ENCODE data around the gene C2.
A peak's percentile ranks its signal among the peaks of the same experiment; 100 is the strongest.
"Not testable (repeated sequence)": the region's sequence is repeated elsewhere in the genome, so short reads cannot be mapped to it uniquely, and the experiment has no call there.

C2 gene

DNA sequence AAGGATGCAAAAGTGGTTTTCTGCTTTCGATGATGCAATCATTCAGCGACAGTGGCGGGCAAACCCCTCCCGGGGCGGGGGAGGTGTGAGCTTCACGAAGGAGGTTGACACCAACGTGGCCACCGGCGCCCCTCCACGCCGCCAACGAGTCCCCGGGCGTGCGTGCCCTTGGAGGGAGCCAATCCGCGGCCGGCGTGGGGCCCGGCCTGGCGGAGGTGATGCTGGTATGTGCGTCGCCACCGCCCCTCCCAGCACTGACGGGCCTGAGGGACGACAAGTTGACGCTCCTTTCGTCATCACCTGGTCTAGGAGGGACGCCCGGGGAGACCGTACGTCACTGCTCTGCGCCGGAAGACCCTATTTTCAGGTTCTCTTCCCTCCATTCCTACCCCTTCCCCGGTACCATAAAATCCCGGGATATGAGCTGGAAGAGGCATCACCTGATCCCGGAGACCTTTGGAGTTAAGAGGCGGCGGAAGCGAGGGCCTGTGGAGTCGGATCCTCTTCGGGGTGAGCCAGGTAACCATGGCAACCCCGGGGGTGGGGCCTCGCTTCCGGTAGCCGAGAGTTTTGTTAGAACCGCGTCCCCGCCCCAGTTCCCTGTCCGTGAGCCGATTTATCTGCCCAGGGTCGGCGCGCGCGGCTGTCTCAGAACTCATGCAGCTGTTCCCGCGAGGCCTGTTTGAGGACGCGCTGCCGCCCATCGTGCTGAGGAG, 44.6 kb downstream of the C2 start, which contains the start of gene DXO:
Gene DXO, minus strand, starts transcription at position 146 of the 716 bp plus-strand sequence. CDS start 463 bp downstream, outside the sequence.
- Histone ChIP-seq H3K9me3 (ENCODE audit: low read length) (no peaks in the 10 kb centered on the region), H3K27ac (ENCODE audit: low read depth, low read length) (peak within 1 kb of the TSS; percentile 82), H3K4me1 (ENCODE audit: insufficient read depth, low read length) (peaks cover 25% of the 10 kb centered on the region), H3K36me3 (ENCODE audit: insufficient read depth, low read length) (peaks cover 32% of the 10 kb centered on the region), H3K27me3 (ENCODE audit: control insufficient read depth in 1 of 2, insufficient read depth in 2 of 2, low read length in 2 of 2) (no peaks in the 10 kb centered on the region), H3K9ac (ENCODE audit: low read length) (peak within 1 kb of the TSS; percentile 88), H3K4me3 (ENCODE audit: low read depth in 1 of 2, low read length in 2 of 2) (peak within 1 kb of the TSS; percentile 69 to 72)

DNA sequence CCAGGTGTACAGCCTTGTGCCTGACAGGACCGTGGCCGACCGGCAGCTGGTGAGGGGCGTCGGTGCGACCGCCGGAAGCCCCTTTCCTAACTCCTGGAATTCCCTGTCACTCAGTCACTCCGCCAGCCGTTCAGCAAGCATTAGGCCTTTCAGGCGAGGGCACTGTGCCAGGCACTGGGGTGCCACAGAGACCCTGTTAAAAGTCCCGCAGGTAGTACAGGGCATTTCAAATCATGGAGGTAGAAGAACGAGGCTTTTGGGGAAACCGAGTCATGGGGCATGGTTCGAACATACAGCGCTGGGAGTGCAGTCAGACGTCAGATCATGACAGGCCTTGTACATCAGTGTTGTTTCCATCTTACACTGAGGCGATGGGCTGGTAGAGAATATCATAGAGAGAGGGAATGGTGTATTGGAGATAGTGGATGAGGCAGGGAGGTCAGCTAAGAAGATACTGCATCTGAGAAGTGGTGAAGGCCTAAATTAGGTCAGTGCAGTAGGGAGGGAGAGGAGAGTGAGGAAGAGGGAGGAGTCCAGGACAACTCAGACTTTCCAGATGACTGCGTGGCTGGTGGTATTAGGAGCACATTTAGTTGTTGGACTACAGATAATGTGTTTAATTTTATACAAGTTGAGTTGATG, 45.3 kb downstream of the C2 start:
- Histone ChIP-seq H3K9ac (ENCODE audit: low read length) (peak overlapping the region; percentile 88), H3K27ac (ENCODE audit: low read depth, low read length) (peak overlapping the region; percentile 82), H3K4me1 (ENCODE audit: insufficient read depth, low read length) (peaks cover 25% of the 10 kb centered on the region), H3K4me3 (ENCODE audit: low read depth in 1 of 2, low read length in 2 of 2) (peak overlapping the region; percentile 69 to 72), H3K9me3 (ENCODE audit: low read length) (no peaks in the 10 kb centered on the region), H3K27me3 (ENCODE audit: control insufficient read depth in 1 of 2, insufficient read depth in 2 of 2, low read length in 2 of 2) (no peaks in the 10 kb centered on the region), H3K36me3 (ENCODE audit: insufficient read depth, low read length) (peaks cover 25% of the 10 kb centered on the region)

DNA sequence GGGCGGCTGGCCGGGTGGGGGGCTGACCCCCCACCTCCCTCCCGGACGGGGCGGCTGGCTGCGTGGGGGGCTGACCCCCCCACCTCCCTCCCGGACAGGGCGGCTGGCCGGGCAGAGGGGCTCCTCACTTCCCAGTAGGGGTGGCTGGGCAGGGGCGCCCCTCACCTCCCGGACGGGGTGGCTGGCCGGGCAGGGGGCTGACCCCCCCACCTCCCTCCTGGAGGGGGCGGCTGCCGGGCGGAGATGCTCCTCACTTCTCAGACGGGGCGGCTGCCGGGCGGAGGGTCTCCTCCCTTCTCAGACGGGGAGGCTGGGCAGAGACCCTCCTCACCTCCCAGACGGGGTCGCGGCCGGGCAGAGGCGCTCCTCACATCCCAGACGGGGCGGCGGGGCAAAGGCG, 48.5 kb downstream of the C2 start:
- H3K4me1 ChIP-seq (ENCODE audit: insufficient read depth, low read length) = peaks cover 21% of the 10 kb centered on the region
- not testable (repeated sequence) for H3K9me3 ChIP-seq (ENCODE audit: low read length); H3K27ac ChIP-seq (ENCODE audit: low read depth, low read length); H3K4me3 ChIP-seq (ENCODE audit: low read depth in 1 of 2, low read length in 2 of 2); H3K36me3 ChIP-seq (ENCODE audit: insufficient read depth, low read length); H3K9ac ChIP-seq (ENCODE audit: low read length); H3K27me3 ChIP-seq (ENCODE audit: control insufficient read depth in 1 of 2, insufficient read depth in 2 of 2, low read length in 2 of 2)

DNA sequence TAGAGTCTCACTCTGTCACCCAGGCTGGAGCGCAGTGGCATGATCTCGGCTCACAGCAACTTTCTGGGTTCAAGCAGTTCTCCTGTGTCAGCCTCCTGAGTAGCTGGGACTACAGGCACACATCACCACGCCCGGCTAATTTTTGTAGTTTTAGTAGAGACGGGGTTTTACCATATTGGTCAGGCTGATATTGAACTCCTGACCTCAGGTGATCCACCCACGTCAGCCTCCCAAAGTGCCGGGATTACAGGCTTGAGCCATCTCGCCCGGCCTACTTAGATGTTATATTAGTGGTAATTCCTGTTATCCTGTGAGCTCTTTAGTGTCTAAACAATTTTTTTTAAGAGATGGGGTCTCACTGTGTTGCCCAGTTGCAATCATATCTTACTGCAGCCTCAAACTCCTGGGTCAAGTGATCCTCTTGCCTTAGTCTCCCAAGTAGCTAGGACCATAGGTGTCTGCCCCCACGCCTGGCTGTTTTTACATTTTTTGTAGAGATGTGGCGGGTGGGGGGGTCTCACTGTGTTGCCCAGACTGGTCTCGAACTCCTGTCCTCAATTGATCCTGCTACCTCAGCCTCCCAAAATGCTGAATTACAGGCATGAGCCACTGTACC, 50.4 kb downstream of the C2 start:
- peaks cover 10% of the 10 kb centered on the region for H3K4me1 ChIP-seq (ENCODE audit: insufficient read depth, low read length)
- H3K9me3 ChIP-seq (ENCODE audit: low read length) = no peaks in the 10 kb centered on the region
- H3K27ac ChIP-seq (ENCODE audit: low read depth, low read length) = no peak overlapping the region

GRCh38 chr6:31978831-31979230, 51.3 kb downstream of the C2 start:
- Histone ChIP-seq H3K4me1 (ENCODE audit: insufficient read depth, low read length) (peaks cover under 1% of the 10 kb centered on the region), H3K9me3 (ENCODE audit: low read length) (no peaks in the 10 kb centered on the region), H3K4me3 (ENCODE audit: low read depth in 1 of 2, low read length in 2 of 2) (no peak overlapping the region), H3K27me3 (ENCODE audit: control insufficient read depth in 1 of 2, insufficient read depth in 2 of 2, low read length in 2 of 2) (no peaks in the 10 kb centered on the region), H3K9ac (ENCODE audit: low read length) (no peak overlapping the region), H3K27ac (ENCODE audit: low read depth, low read length) (no peak overlapping the region), H3K36me3 (ENCODE audit: insufficient read depth, low read length) (peaks cover 10% of the 10 kb centered on the region)

More for the DNA sequence above, 50.4 kb downstream of the C2 start:
- peaks cover 10% of the 10 kb centered on the region for H3K36me3 ChIP-seq (ENCODE audit: insufficient read depth, low read length)
- no peak overlapping the region for H3K4me3 ChIP-seq (ENCODE audit: low read depth in 1 of 2, low read length in 2 of 2)
- no peaks in the 10 kb centered on the region for H3K27me3 ChIP-seq (ENCODE audit: control insufficient read depth in 1 of 2, insufficient read depth in 2 of 2, low read length in 2 of 2)
- no peak overlapping the region for H3K9ac ChIP-seq (ENCODE audit: low read length)

DNA sequence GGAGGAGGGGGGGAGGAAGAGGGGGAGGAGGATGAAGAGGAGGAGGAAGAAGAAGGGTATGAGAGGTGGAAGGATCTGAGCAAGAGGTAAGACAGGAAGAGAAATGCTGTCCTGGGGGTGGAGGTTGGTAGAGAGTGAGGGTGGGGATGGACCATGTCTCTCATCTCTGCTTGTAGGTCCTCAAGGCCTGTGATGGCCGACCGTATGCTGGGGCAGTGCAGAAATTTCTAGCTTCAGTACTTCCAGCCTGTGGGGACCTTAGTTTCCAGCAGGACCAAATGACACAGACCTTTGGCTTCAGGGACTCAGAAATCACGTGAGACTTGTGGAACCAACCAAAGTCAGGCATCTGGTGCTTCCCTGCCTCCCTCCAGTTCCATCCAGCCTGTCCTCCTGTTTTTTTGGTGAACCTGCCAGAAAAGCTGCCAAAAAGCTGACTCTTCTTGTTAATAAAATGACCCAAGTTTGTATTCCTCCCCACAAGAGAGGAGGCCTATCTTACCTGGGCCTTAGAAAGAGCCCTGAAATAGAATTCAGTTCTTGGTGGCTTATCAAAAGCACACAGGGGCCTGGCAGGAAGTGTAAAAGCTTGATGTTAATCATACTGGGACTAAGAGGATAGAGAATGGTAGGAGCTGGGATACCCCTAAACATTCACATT, 51.9 kb downstream of the C2 start:
- H3K27ac ChIP-seq (ENCODE audit: low read depth, low read length) = no peak overlapping the region
- H3K9ac ChIP-seq (ENCODE audit: low read length) = no peak overlapping the region
- H3K4me1 ChIP-seq (ENCODE audit: insufficient read depth, low read length) = no peaks in the 10 kb centered on the region
- peaks cover 10% of the 10 kb centered on the region for H3K36me3 ChIP-seq (ENCODE audit: insufficient read depth, low read length)
- no peak overlapping the region for H3K4me3 ChIP-seq (ENCODE audit: low read depth in 1 of 2, low read length in 2 of 2)
- H3K9me3 ChIP-seq (ENCODE audit: low read length) = no peaks in the 10 kb centered on the region
- no peaks in the 10 kb centered on the region for H3K27me3 ChIP-seq (ENCODE audit: control insufficient read depth in 1 of 2, insufficient read depth in 2 of 2, low read length in 2 of 2)

- not testable (repeated sequence) for H3K27ac ChIP-seq (ENCODE audit: low read depth, low read length); H3K9me3 ChIP-seq (ENCODE audit: low read length)
These were observed 52.8 kb downstream of the C2 start for GRCh38 chr6:31980195-31980876.

GRCh38 chr6:31980998-31981397, 53.5 kb downstream of the C2 start:
- H3K4me3 ChIP-seq (ENCODE audit: low read depth in 1 of 2, low read length in 2 of 2); H3K27me3 ChIP-seq (ENCODE audit: control insufficient read depth in 1 of 2, insufficient read depth in 2 of 2, low read length in 2 of 2); H3K9ac ChIP-seq (ENCODE audit: low read length); H3K27ac ChIP-seq (ENCODE audit: low read depth, low read length); H3K4me1 ChIP-seq (ENCODE audit: insufficient read depth, low read length); H3K36me3 ChIP-seq (ENCODE audit: insufficient read depth, low read length); H3K9me3 ChIP-seq (ENCODE audit: low read length): not testable (repeated sequence)

More at GRCh38 chr6:31980195-31980876, 52.8 kb downstream of the C2 start:
- H3K36me3 ChIP-seq (ENCODE audit: insufficient read depth, low read length); H3K4me1 ChIP-seq (ENCODE audit: insufficient read depth, low read length); H3K9ac ChIP-seq (ENCODE audit: low read length); H3K27me3 ChIP-seq (ENCODE audit: control insufficient read depth in 1 of 2, insufficient read depth in 2 of 2, low read length in 2 of 2); H3K4me3 ChIP-seq (ENCODE audit: low read depth in 1 of 2, low read length in 2 of 2): not testable (repeated sequence)

DNA sequence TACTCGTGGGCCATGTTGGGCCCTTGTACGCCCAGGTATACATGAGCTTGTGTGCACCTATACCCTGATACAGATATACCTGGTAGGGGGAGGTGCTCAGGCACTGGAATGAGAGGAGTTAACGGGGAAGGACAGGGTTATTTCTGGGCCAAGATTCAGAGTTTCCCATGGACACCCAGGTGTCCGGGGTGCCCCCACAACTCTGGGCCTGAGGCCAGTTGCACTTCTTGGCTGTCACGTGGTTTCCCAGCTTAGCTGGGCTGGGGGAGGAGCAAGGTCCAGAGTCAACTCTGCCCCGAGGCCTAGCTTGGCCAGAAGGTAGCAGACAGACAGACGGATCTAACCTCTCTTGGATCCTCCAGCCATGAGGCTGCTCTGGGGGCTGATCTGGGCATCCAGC, 54.2 kb downstream of the C2 start, which contains the start of gene C4A:
Gene C4A, plus strand, starts transcription at position 314 of the 400 bp plus-strand sequence. Its CDS starts 51 bp downstream, at position 365.
- not testable (repeated sequence) for H3K9ac ChIP-seq (ENCODE audit: low read length); H3K36me3 ChIP-seq (ENCODE audit: insufficient read depth, low read length); H3K4me1 ChIP-seq (ENCODE audit: insufficient read depth, low read length)

GRCh38 chr6:31989363-31989762, 61.8 kb downstream of the C2 start:
- not testable (repeated sequence) for H3K4me3 ChIP-seq (ENCODE audit: low read depth in 1 of 2, low read length in 2 of 2); H3K27me3 ChIP-seq (ENCODE audit: control insufficient read depth in 1 of 2, insufficient read depth in 2 of 2, low read length in 2 of 2); H3K27ac ChIP-seq (ENCODE audit: low read depth, low read length); H3K36me3 ChIP-seq (ENCODE audit: insufficient read depth, low read length); H3K9me3 ChIP-seq (ENCODE audit: low read length); H3K9ac ChIP-seq (ENCODE audit: low read length); H3K4me1 ChIP-seq (ENCODE audit: insufficient read depth, low read length)

More for the DNA sequence above, 54.2 kb downstream of the C2 start, which contains the start of gene C4A:
- H3K27ac ChIP-seq (ENCODE audit: low read depth, low read length); H3K4me3 ChIP-seq (ENCODE audit: low read depth in 1 of 2, low read length in 2 of 2); H3K27me3 ChIP-seq (ENCODE audit: control insufficient read depth in 1 of 2, insufficient read depth in 2 of 2, low read length in 2 of 2); H3K9me3 ChIP-seq (ENCODE audit: low read length): not testable (repeated sequence)

- not testable (repeated sequence) for H3K9ac ChIP-seq (ENCODE audit: low read length)
These were observed 66.9 kb downstream of the C2 start for GRCh38 chr6:31994421-31994820.

More at GRCh38 chr6:31994421-31994820, 66.9 kb downstream of the C2 start:
- H3K36me3 ChIP-seq (ENCODE audit: insufficient read depth, low read length); H3K9me3 ChIP-seq (ENCODE audit: low read length); H3K4me1 ChIP-seq (ENCODE audit: insufficient read depth, low read length); H3K27me3 ChIP-seq (ENCODE audit: control insufficient read depth in 1 of 2, insufficient read depth in 2 of 2, low read length in 2 of 2); H3K4me3 ChIP-seq (ENCODE audit: low read depth in 1 of 2, low read length in 2 of 2); H3K27ac ChIP-seq (ENCODE audit: low read depth, low read length): not testable (repeated sequence)

Data from muscle layer of colon (tissue), 2 donors.